K562 (cell line): Measurements from ENCODE around the gene CSAD. TPM values are rescaled to one million over a fixed set of nuclear protein-coding genes. Genes with fewer than 3 reads are reported as not detected.

ENCODE experiments used
- E2F1 ChIP-seq: sonication (generic); formaldehyde crosslinking; IDR thresholded peaks from 2 replicates; pipeline ENCODE4 v1.8.1; 2023; ENCODE audit warnings: mild to moderate bottlenecking, missing genetic modification reagents, moderate library complexity
- ELK3 ChIP-seq: fragments of 450-650 bp; formaldehyde crosslinking; IDR thresholded peaks from 2 replicates; pipeline ENCODE4 v1.4.0; 2020; ENCODE audit warnings: mild to moderate bottlenecking
- GTF2F1 ChIP-seq: IDR thresholded peaks from 2 replicates; pipeline ENCODE4 v1.6.1; 2011; ENCODE audit warnings: low read depth, low read length, improper control_type of control experiment
- HOMEZ ChIP-seq: fragments of 250-450 bp; sonication (Bioruptor Pico); IDR thresholded peaks from 2 replicates; pipeline ENCODE4 v1.4.0; 2020; ENCODE audit warnings: mild to moderate bottlenecking, moderate library complexity
- KDM1A ChIP-seq, 2 experiments: fragments of 450-650 bp; IDR thresholded peaks; 2 replicates each; pipeline ENCODE4 v1.6.1; 2016; ENCODE audit warnings: mild to moderate bottlenecking in 2 of 2
- KHSRP ChIP-seq: fragments of 450-650 bp; IDR thresholded peaks from 2 replicates; pipeline ENCODE4 v1.6.1; 2017
- KLF10 ChIP-seq: fragments of 250-450 bp; sonication (Bioruptor Pico); IDR thresholded peaks from 2 replicates; pipeline ENCODE4 v1.6.1; 2021; ENCODE audit warnings: matching md5 sums
- MAFG ChIP-seq: fragments of 450-650 bp; conservative IDR thresholded peaks from 2 replicates; pipeline ENCODE4 v1.6.1; 2016; ENCODE audit warnings: missing genetic modification characterization, missing compliant biosample characterization
- MXD1 ChIP-seq: fragments of 250-450 bp; sonication (Bioruptor Pico); IDR thresholded peaks from 2 replicates; pipeline ENCODE4 v1.8.0; 2021; ENCODE audit warnings: borderline replicate concordance, mild to moderate bottlenecking, moderate library complexity; ENCODE audit not compliant: poor library complexity, severe bottlenecking
- MYC ChIP-seq, 2 experiments: fragments of 250-450 bp in 1 of 2; sonication (Bioruptor Pico) in 1 of 2; IDR thresholded peaks; 2 replicates each; pipeline versions ENCODE4 v1.5.1 to v1.6.1; 2012 to 2021; ENCODE audit warnings: low read depth in 2 of 2, borderline replicate concordance in 1 of 2, improper control_type of control experiment in 1 of 2, low read length in 1 of 2, mild to moderate bottlenecking in 1 of 2, moderate library complexity in 1 of 2
- NKRF ChIP-seq: fragments of 450-650 bp; IDR thresholded peaks from 2 replicates; pipeline ENCODE4 v1.6.1; 2016; ENCODE audit warnings: borderline replicate concordance
- POLR2A ChIP-seq: fragments of 450-650 bp; conservative IDR thresholded peaks from 2 replicates; pipeline ENCODE4 v1.6.1; 2016
- POLR2G ChIP-seq: fragments of 200-400 bp; formaldehyde crosslinking; IDR thresholded peaks from 2 replicates; pipeline ENCODE4 v1.6.1; 2017; ENCODE audit warnings: low read depth, mild to moderate bottlenecking, antibody characterized with exemption, low read length, moderate library complexity
- SIN3A ChIP-seq, 2 experiments: fragments of 150-350 bp in 1 of 2; IDR thresholded peaks; 2 replicates each; pipeline ENCODE4 v1.6.1; 2011 to 2016; ENCODE audit warnings: borderline replicate concordance in 2 of 2, low read depth in 2 of 2, low read length in 2 of 2, mild to moderate bottlenecking in 2 of 2, moderate library complexity in 2 of 2; ENCODE audit not compliant: control insufficient read depth in 1 of 2
- STAT6 ChIP-seq: sonication (generic); formaldehyde crosslinking; IDR thresholded peaks from 2 replicates; pipeline ENCODE4 v1.8.1; 2023; ENCODE audit warnings: mild to moderate bottlenecking, missing genetic modification reagents
- ZFP30 ChIP-seq: fragments of 250-450 bp; sonication (Bioruptor Pico); IDR thresholded peaks from 2 replicates; pipeline ENCODE4 v1.8.0; 2022; ENCODE audit warnings: moderate library complexity, mild to moderate bottlenecking, inconsistent platforms, borderline replicate concordance
- ZNF696 ChIP-seq: fragments of 250-450 bp; sonication (Bioruptor Pico); conservative IDR thresholded peaks from 2 replicates; pipeline ENCODE4 v1.4.0; 2020; ENCODE audit warnings: mild to moderate bottlenecking, moderate library complexity
- ZNF778 ChIP-seq: fragments of 450-650 bp; formaldehyde crosslinking; IDR thresholded peaks from 2 replicates; pipeline ENCODE4 v1.4.0; 2020; ENCODE audit warnings: mild to moderate bottlenecking, moderate library complexity
- polyA plus RNA-seq, 8 experiments: library from polyadenylated mRNA; depleted of rRNA in 4 of 8; stranded (reverse) in 5 of 8; unstranded in 3 of 8; fragments of >200 nt; fragmentation: Nextera tagmentation in 2 of 8; fragmentation: Illumina TruSeq in 1 of 8; extraction: Ambion mirVana in 2 of 8; extraction: Trizol in 1 of 8; gene quantifications; 2 replicates each; pipeline versions ENCODE4 v1.2.1 to v1.2.3, GENCODE V29; 2011 to 2014; ENCODE audit warnings: inconsistent platforms in 1 of 8, missing spikeins in 1 of 8
- total RNA-seq, 7 experiments: library from RNA; depleted of rRNA in 6 of 7; stranded (reverse); fragments of >200 nt in 6 of 7; fragmentation: Illumina TruSeq in 2 of 7; extraction: Trizol in 2 of 7; gene quantifications; 2 replicates each; pipeline versions ENCODE4 v1.2.1 to v1.2.3, GENCODE V29; 2011 to 2021; ENCODE audit warnings: low replicate concordance in 1 of 7

CSAD gene
- total and polyA plus RNA-seq, 9 of the 15 experiments (the other 6 are each of a cell fraction or from before 2014, with no cell fraction given), result 1.8 to 19.6 (median 8.1) TPM

GRCh38 chr12:53219292-53219955, 38.7 kb upstream of the CSAD start (continued):
- no peak for TF ChIP-seq HOMEZ (CRISPR knock-in tag)
- peak in 1 of 2 experiments; percentile 40; a peak in 2 of 4 replicates for TF ChIP-seq KDM1A (IDR thresholded peaks at IDR 0.05)
- TF ChIP-seq POLR2A, result no peak
- TF ChIP-seq E2F1 (CRISPR knock-in tag), result no peak
- no peak for TF ChIP-seq MAFG
- no peak for TF ChIP-seq ZNF778 (CRISPR knock-in tag)
- TF ChIP-seq MXD1 (CRISPR knock-in tag), result no peak
- no peak for TF ChIP-seq ZNF696 (CRISPR knock-in tag)
- TF ChIP-seq STAT6 (CRISPR knock-in tag), result no peak
- TF ChIP-seq SIN3A (IDR thresholded peaks at IDR 0.05; ENCODE audit: borderline replicate concordance in 2 of 2, control insufficient read depth in 1 of 2, low read depth in 2 of 2, low read length in 2 of 2), result peak in 1 of 2 experiments; percentile 42; a peak in 1 of 4 replicates
- TF ChIP-seq MYC (IDR thresholded peaks at IDR 0.05; ENCODE audit: low read depth, low read length), result no peak; the same call in 1 of the 2 replicates
- TF ChIP-seq MYC (CRISPR knock-in tag; IDR thresholded peaks at IDR 0.05; ENCODE audit: borderline replicate concordance, low read depth), result no peak
- no peak for TF ChIP-seq ZFP30 (CRISPR knock-in tag)
- TF ChIP-seq KHSRP, result no peak
- TF ChIP-seq POLR2G, result 0 out of 2 replicates have a peak, but pooled peaks have one; percentile 22
- no peak for TF ChIP-seq ELK3 (CRISPR knock-in tag)
- TF ChIP-seq KLF10, result no peak
- TF ChIP-seq NKRF, result peak; percentile 75; the same call in 1 of the 2 replicates
- no peak for TF ChIP-seq GTF2F1
